ENCODE measurements around the gene SMTNL2. TPM values are rescaled to one million over a fixed set of nuclear protein-coding genes. Genes with fewer than 3 reads are reported as not detected.
A peak's percentile ranks its signal among the peaks of the same experiment; 100 is the strongest.

Gene SMTNL2
- total RNA-seq = 1 to 10 TPM; 4.6 to 6.3 TPM

GRCh38 chr17:4584101-4584916 lies at the start of gene SMTNL2:
Gene SMTNL2, plus strand, starts transcription at chr17:4584529. Its CDS starts 77 bp downstream, at chr17:4584606.
- WGBS = under 1% methylated on average over 55 of the region's 100 CpGs
- no peak for DNase-seq (ENCODE audit: low spot score)
- H3K36me3 ChIP-seq = no peaks in the 10 kb centered on the region
- H3K27ac ChIP-seq = peak within 1 kb of the TSS in 1 of 2 donors; percentile 53
- intact Hi-C loops (cut with DNase I) = no loop called here
- peaks cover 5% of the 10 kb centered on the region for H3K27me3 ChIP-seq (replicated peaks; ENCODE audit: insufficient read depth)
- no peak for TF ChIP-seq POLR2AphosphoS5 (IDR thresholded peaks at IDR 0.05)
- no peak for TF ChIP-seq POLR2A (IDR thresholded peaks at IDR 0.05)
- TF ChIP-seq CTCF (IDR thresholded peaks at IDR 0.05) = no peak
- H3K4me3 ChIP-seq = peak within 1 kb of the TSS; percentile 33 to 43
- H3K4me1 ChIP-seq (replicated peaks) = no peaks in the 10 kb centered on the region
- no peaks in the 10 kb centered on the region for H3K9me3 ChIP-seq

GRCh38 chr17:4534928-4535666 lies 49.2 kb upstream of the SMTNL2 start:
- H3K4me1 ChIP-seq (replicated peaks) = no peaks in the 10 kb centered on the region

GRCh38 chr17:4535667-4536258 lies 48.6 kb upstream of the SMTNL2 start:
- 58% methylated on average over 19 of the region's 19 CpGs for WGBS
- no peaks in the 10 kb centered on the region for H3K9me3 ChIP-seq
- TF ChIP-seq POLR2A (IDR thresholded peaks at IDR 0.05) = no peak
- TF ChIP-seq CTCF (IDR thresholded peaks at IDR 0.05) = no peak
- no peak for TF ChIP-seq POLR2AphosphoS5 (IDR thresholded peaks at IDR 0.05)
- no peaks in the 10 kb centered on the region for H3K36me3 ChIP-seq
- no peaks in the 10 kb centered on the region for H3K4me1 ChIP-seq (replicated peaks)
- H3K4me3 ChIP-seq = no peak overlapping the region
- intact Hi-C loops (cut with DNase I) = loop anchor here (10.0 kb wide), 1 partner anchor 111 kb away; no protein-coding TSS in a partner anchor
- H3K27ac ChIP-seq = no peak overlapping the region
- no peaks in the 10 kb centered on the region for H3K27me3 ChIP-seq (replicated peaks; ENCODE audit: insufficient read depth)
- DNase-seq (ENCODE audit: low spot score) = no peak

More at GRCh38 chr17:4534928-4535666, 49.2 kb upstream of the SMTNL2 start:
- Histone ChIP-seq H3K27me3 (replicated peaks; ENCODE audit: insufficient read depth) (no peaks in the 10 kb centered on the region), H3K27ac (no peak overlapping the region), H3K36me3 (no peaks in the 10 kb centered on the region), H3K4me3 (no peak overlapping the region), H3K9me3 (no peaks in the 10 kb centered on the region)
- no peak for TF ChIP-seq POLR2AphosphoS5 (IDR thresholded peaks at IDR 0.05)
- TF ChIP-seq POLR2A (IDR thresholded peaks at IDR 0.05) = no peak
- TF ChIP-seq CTCF (IDR thresholded peaks at IDR 0.05) = no peak
- intact Hi-C loops (cut with DNase I) = loop anchor here (10.0 kb wide), 1 partner anchor 110 kb away; no protein-coding TSS in a partner anchor
- DNase-seq (ENCODE audit: low spot score) = no peak
- WGBS = 68% methylated on average over 26 of the region's 27 CpGs

GRCh38 chr17:4536259-4536741 lies 48.0 kb upstream of the SMTNL2 start:
- Histone ChIP-seq H3K36me3 (no peaks in the 10 kb centered on the region), H3K4me1 (replicated peaks) (no peaks in the 10 kb centered on the region), H3K9me3 (no peaks in the 10 kb centered on the region), H3K27ac (no peak overlapping the region), H3K27me3 (replicated peaks; ENCODE audit: insufficient read depth) (no peaks in the 10 kb centered on the region), H3K4me3 (no peak overlapping the region)
- intact Hi-C loops (cut with DNase I) = loop anchor here (10.0 kb wide), 1 partner anchor 111 kb away; no protein-coding TSS in a partner anchor
- no peak for DNase-seq (ENCODE audit: low spot score)
- 46% methylated on average over 19 of the region's 19 CpGs for WGBS
- TF ChIP-seq POLR2AphosphoS5 (IDR thresholded peaks at IDR 0.05) (no peak), CTCF (IDR thresholded peaks at IDR 0.05) (no peak), POLR2A (IDR thresholded peaks at IDR 0.05) (no peak)
